PC-3 (cell line): Measurements from ENCODE around the gene MED12L. TPM values are rescaled to one million over a fixed set of nuclear protein-coding genes. Genes with fewer than 3 reads are reported as not detected.

Experiments
- ATAC-seq: fragments of 200-7000 bp; cut with Tn5 transposase; 2 replicates; pipeline ENCODE4 v1.9.1; 2020; ENCODE audit warnings: mild to moderate bottlenecking, moderate library complexity
- BruUV-seq: library from RNA; stranded (reverse); fragments of 400-500 nt; replicated peaks from 2 replicates; lab custom pipeline; 2021; lab: Mats Ljungman, UMichigan
- CTCF ChIA-PET: fragments of 300-600 bp; sonication (Branson Sonifier 250); formaldehyde crosslinking; loops from one replicate; lab custom pipeline; 2022; ENCODE audit warnings: antibody characterized with exemption; lab: Charles Lee
- POLR2A ChIA-PET: fragments of 300-600 bp; sonication (Branson Sonifier 250); formaldehyde crosslinking; loops from one replicate; lab custom pipeline; 2022; ENCODE audit warnings: antibody characterized with exemption; ENCODE audit not compliant: unreplicated experiment; lab: Charles Lee
- DNase-seq: peaks from one replicate; pipeline ENCODE4 v3.0.0-alpha.2; 2015
- H2AFZ ChIP-seq: fragments of 300-600 bp; sonication (generic); 2 replicates; pipeline ENCODE4 v1.6.0; 2016; ENCODE audit warnings: antibody characterized with exemption, low read length
- H3F3A ChIP-seq: fragments of 300-600 bp; sonication (generic); one replicate; pipeline ENCODE4 v1.6.0; 2017; ENCODE audit warnings: antibody characterized with exemption, low read length, control low read depth, mild to moderate bottlenecking; ENCODE audit not compliant: unreplicated experiment
- H3K27ac ChIP-seq: fragments of 300-600 bp; sonication (generic); 2 replicates; pipeline ENCODE4 v1.5.1; 2016; ENCODE audit warnings: mild to moderate bottlenecking, low read length
- H3K27me3 ChIP-seq: fragments of 300-600 bp; sonication (generic); 2 replicates; pipeline ENCODE4 v1.6.1; 2016; ENCODE audit warnings: low read length, mixed read lengths
- H3K36me3 ChIP-seq: fragments of 300-600 bp; sonication (generic); 2 replicates; pipeline ENCODE4 v1.6.1; 2016; ENCODE audit warnings: low read depth, mixed run types, low read length, mixed read lengths
- H3K4me1 ChIP-seq: fragments of 300-600 bp; sonication (generic); 2 replicates; pipeline ENCODE4 v1.5.1; 2016; ENCODE audit warnings: low read length; ENCODE audit not compliant: insufficient read depth
- H3K4me2 ChIP-seq: fragments of 300-600 bp; sonication (generic); 2 replicates; pipeline ENCODE4 v1.6.0; 2016; ENCODE audit warnings: low read length
- H3K4me3 ChIP-seq: fragments of 300-600 bp; sonication (generic); 2 replicates; pipeline ENCODE4 v1.5.1; 2016; ENCODE audit warnings: mild to moderate bottlenecking, low read length, mixed read lengths
- H3K79me2 ChIP-seq: fragments of 300-600 bp; sonication (generic); 2 replicates; pipeline ENCODE4 v1.6.1; 2017; ENCODE audit warnings: low read length, mixed read lengths
- H3K9ac ChIP-seq: fragments of 300-600 bp; sonication (generic); 2 replicates; pipeline ENCODE4 v1.6.0; 2016; ENCODE audit warnings: mild to moderate bottlenecking, low read length
- H3K9me2 ChIP-seq: fragments of 300-600 bp; sonication (generic); replicated peaks from 2 replicates; pipeline ENCODE4 v1.6.1; 2016; ENCODE audit warnings: mixed run types, low read length, mixed read lengths
- H3K9me3 ChIP-seq: fragments of 300-600 bp; sonication (generic); 2 replicates; pipeline ENCODE4 v1.6.1; 2016; ENCODE audit warnings: low read length, mixed read lengths
- H4K20me1 ChIP-seq: fragments of 300-600 bp; sonication (generic); 2 replicates; pipeline ENCODE4 v1.6.1; 2016; ENCODE audit warnings: low read length, mixed read lengths
- CTCF ChIP-seq: fragments of 300-600 bp; sonication (generic); conservative IDR thresholded peaks from 2 replicates; pipeline ENCODE4 v1.5.1; 2017; ENCODE audit warnings: antibody characterized with exemption, low read depth, mild to moderate bottlenecking, low read length
- EZH2 ChIP-seq: fragments of 300-600 bp; sonication (generic); IDR thresholded peaks from one replicate; pipeline ENCODE4 v1.6.1; 2017; ENCODE audit warnings: antibody characterized with exemption, mild to moderate bottlenecking, low read length; ENCODE audit not compliant: unreplicated experiment
- EZH2phosphoT487 ChIP-seq: fragments of 300-600 bp; sonication (generic); IDR thresholded peaks from 2 replicates; pipeline ENCODE4 v1.6.1; 2018; ENCODE audit warnings: mild to moderate bottlenecking, antibody characterized with exemption, low read length, borderline replicate concordance
- intact Hi-C: fragments of 100-400 bp; cut with micrococcal nuclease; formaldehyde crosslinking; loops from 2 replicates; pipeline ENCODE4 v1.9.0; 2023
- total RNA-seq: library from RNA; depleted of rRNA; stranded (reverse); fragments of >200 nt; gene quantifications from 2 replicates; pipeline ENCODE4 v1.2.3, GENCODE V29; 2014

The MED12L gene
- total RNA-seq, 1 experiment from 2014 or later, result 0.55 TPM

- Histone ChIP-seq H3F3A (no peaks in the 10 kb centered on the region), H3K4me3 (no peak overlapping the region), H2AFZ (no peak overlapping the region), H3K27ac (no peak overlapping the region), H3K9ac (no peak overlapping the region), H4K20me1 (no peaks in the 10 kb centered on the region), H3K27me3 (no peaks in the 10 kb centered on the region), H3K79me2 (no peaks in the 10 kb centered on the region), H3K9me2 (no peaks in the 10 kb centered on the region), H3K4me2 (no peak overlapping the region), H3K4me1 (no peaks in the 10 kb centered on the region), H3K36me3 (no peaks in the 10 kb centered on the region), H3K9me3 (no peaks in the 10 kb centered on the region)
- no peak for ATAC-seq
- ChIA-PET POLR2A (no interaction called here), CTCF (interaction anchor here (0.6 kb wide), 1 partner anchor 10 kb away, joined by 4 read pairs; no protein-coding TSS in a partner anchor)
- intact Hi-C loops, result no loop called here
- TF ChIP-seq CTCF, result no peak
- TF ChIP-seq EZH2, result no peak
- no peak for TF ChIP-seq EZH2phosphoT487
- no peak for DNase-seq
- BruUV-seq, result no TSS peak
Observed at GRCh38 chr3:151267066-151267465, 181.6 kb downstream of the MED12L start.

- TF ChIP-seq CTCF (no peak), EZH2 (no peak), EZH2phosphoT487 (no peak)
- H3K27ac ChIP-seq, result no peak overlapping the region
- DNase-seq, result no peak
- no peaks in the 10 kb centered on the region for H3K27me3 ChIP-seq
- H3K4me2 ChIP-seq, result no peak overlapping the region
- H3K9me2 ChIP-seq, result no peaks in the 10 kb centered on the region
- POLR2A ChIA-PET, result no interaction called here
- H3K79me2 ChIP-seq, result no peaks in the 10 kb centered on the region
- no peaks in the 10 kb centered on the region for H3K9me3 ChIP-seq
- H2AFZ ChIP-seq, result no peak overlapping the region
- no TSS peak for BruUV-seq
- no peak overlapping the region for H3K4me3 ChIP-seq
- no peak overlapping the region for H3K9ac ChIP-seq
- H4K20me1 ChIP-seq, result no peaks in the 10 kb centered on the region
- H3K4me1 ChIP-seq, result no peaks in the 10 kb centered on the region
- CTCF ChIA-PET, result no interaction called here
- intact Hi-C loops, result no loop called here
- peak; percentile 69; the same call in 1 of the 2 replicates for ATAC-seq
- H3F3A ChIP-seq, result no peaks in the 10 kb centered on the region
- H3K36me3 ChIP-seq, result no peaks in the 10 kb centered on the region
Observed at GRCh38 chr3:151268267-151269235, 183.1 kb downstream of the MED12L start.

- DNase-seq (no peak), ATAC-seq (no peak)
- H3K27me3 ChIP-seq, result no peaks in the 10 kb centered on the region
- H3K4me3 ChIP-seq, result no peak overlapping the region
- CTCF ChIA-PET, result no interaction called here
- TF ChIP-seq CTCF (no peak), EZH2 (no peak)
- intact Hi-C loops, result no loop called here
- H3F3A ChIP-seq, result no peaks in the 10 kb centered on the region
- H3K27ac ChIP-seq, result no peak overlapping the region
- no TSS peak for BruUV-seq
- no peaks in the 10 kb centered on the region for H3K79me2 ChIP-seq
- no peaks in the 10 kb centered on the region for H3K36me3 ChIP-seq
- no peak overlapping the region for H3K4me2 ChIP-seq
- no peaks in the 10 kb centered on the region for H3K9me3 ChIP-seq
- H4K20me1 ChIP-seq, result no peaks in the 10 kb centered on the region
- no peaks in the 10 kb centered on the region for H3K9me2 ChIP-seq
- H3K9ac ChIP-seq, result no peak overlapping the region
- H2AFZ ChIP-seq, result no peak overlapping the region
- POLR2A ChIA-PET, result no interaction called here
- no peaks in the 10 kb centered on the region for H3K4me1 ChIP-seq
Observed at GRCh38 chr3:151269631-151270030, 184.2 kb downstream of the MED12L start.
